Neutrophil (primary cell): ENCODE results near the gene ERMARD.

Experiments
- H3K27ac ChIP-seq: fragments of 200-600 bp; sonication (generic); 2 replicates; pipeline ENCODE4 v1.5.1; 2016; ENCODE audit warnings: mild to moderate bottlenecking, moderate library complexity
- H3K27me3 ChIP-seq: fragments of 200-600 bp; sonication (generic); 2 replicates; pipeline ENCODE4 v1.6.0; 2016; ENCODE audit warnings: mild to moderate bottlenecking
- H3K36me3 ChIP-seq: fragments of 200-600 bp; sonication (generic); 2 replicates; pipeline ENCODE4 v1.5.1; 2017
- H3K4me1 ChIP-seq, 2 experiments: fragments of 200-600 bp in 1 of 2; sonication (generic) in 1 of 2; 1 replicate in 1 of 2; 2 replicates in 1 of 2; pipeline versions ENCODE4 v1.5.1 to v1.6.1; 2013 to 2016; ENCODE audit warnings: low read depth in 1 of 2, low read length in 1 of 2, mild to moderate bottlenecking in 1 of 2, moderate library complexity in 1 of 2; ENCODE audit not compliant: control insufficient read depth in 1 of 2, insufficient read depth in 1 of 2
- H3K4me3 ChIP-seq, 2 experiments: fragments of 200-600 bp in 1 of 2; sonication (generic) in 1 of 2; 1 replicate in 1 of 2; 2 replicates in 1 of 2; pipeline ENCODE4 v1.5.1; 2013 to 2016; ENCODE audit warnings: low read depth in 1 of 2, low read length in 1 of 2, mild to moderate bottlenecking in 1 of 2, moderate library complexity in 1 of 2
- H3K9me3 ChIP-seq: fragments of 200-600 bp; sonication (generic); 2 replicates; pipeline ENCODE4 v1.5.1; 2016
- CTCF ChIP-seq: fragments of 200-600 bp; sonication (generic); IDR thresholded peaks from 2 replicates; pipeline ENCODE4 v1.5.1; 2016; ENCODE audit warnings: antibody characterized with exemption

The ERMARD gene

GRCh38 chr6:169800116-169800667 lies 48.8 kb downstream of the ERMARD start:
- no peaks in the 10 kb centered on the region for H3K36me3 ChIP-seq
- peaks cover 18 to 25% of the 10 kb centered on the region in 2 experiments for H3K4me1 ChIP-seq
- no peak overlapping the region for H3K4me3 ChIP-seq
- no peak overlapping the region for H3K27ac ChIP-seq
- H3K27me3 ChIP-seq = peaks cover 20% of the 10 kb centered on the region
- no peaks in the 10 kb centered on the region for H3K9me3 ChIP-seq
- TF ChIP-seq CTCF = no peak

GRCh38 chr6:169800668-169801395 lies 49.4 kb downstream of the ERMARD start:
- TF ChIP-seq CTCF = no peak
- Histone ChIP-seq H3K4me1 (peaks cover 12 to 18% of the 10 kb centered on the region in 2 experiments), H3K36me3 (no peaks in the 10 kb centered on the region), H3K27me3 (peaks cover 27% of the 10 kb centered on the region), H3K27ac (no peak overlapping the region), H3K4me3 (no peak overlapping the region), H3K9me3 (no peaks in the 10 kb centered on the region)

GRCh38 chr6:169801396-169802160 lies 50.2 kb downstream of the ERMARD start:
- Histone ChIP-seq H3K27me3 (peaks cover 33% of the 10 kb centered on the region), H3K27ac (no peak overlapping the region), H3K4me3 (no peak overlapping the region), H3K9me3 (no peaks in the 10 kb centered on the region), H3K4me1 (peaks cover 6 to 13% of the 10 kb centered on the region in 2 experiments), H3K36me3 (no peaks in the 10 kb centered on the region)
- no peak for TF ChIP-seq CTCF

GRCh38 chr6:169802790-169803189 lies 51.4 kb downstream of the ERMARD start:
- no peak for TF ChIP-seq CTCF
- H3K27ac ChIP-seq = no peak overlapping the region
- no peaks in the 10 kb centered on the region for H3K9me3 ChIP-seq
- H3K4me3 ChIP-seq = no peak overlapping the region
- peaks cover 6 to 13% of the 10 kb centered on the region in 2 experiments for H3K4me1 ChIP-seq
- no peaks in the 10 kb centered on the region for H3K36me3 ChIP-seq
- H3K27me3 ChIP-seq = peaks cover 33% of the 10 kb centered on the region

DNA sequence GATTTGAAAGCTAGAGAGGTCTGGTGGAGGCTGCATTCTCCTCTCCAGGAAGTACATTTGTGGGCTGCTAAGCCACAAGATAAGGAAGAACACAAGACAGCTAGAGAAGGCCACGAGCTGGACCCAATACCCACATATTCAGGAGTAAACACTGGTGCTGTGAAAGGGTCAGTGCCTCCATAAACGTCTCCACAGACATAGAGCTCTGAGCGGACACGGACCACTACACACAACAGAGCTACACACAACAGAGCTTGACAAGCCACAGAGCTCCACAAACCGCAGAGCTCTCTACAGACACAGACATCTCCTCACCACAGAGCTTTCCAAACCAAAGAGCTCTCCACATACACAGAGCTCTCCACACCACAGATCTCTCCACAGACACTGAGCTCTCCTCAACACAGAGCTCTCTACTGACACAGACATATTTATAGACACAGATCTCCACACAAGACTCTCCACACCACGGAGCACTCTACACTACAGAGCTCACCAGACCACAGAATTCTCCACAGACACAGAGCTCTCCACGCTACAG lies 51.9 kb downstream of the ERMARD start:
- no peak for TF ChIP-seq CTCF
- peaks cover 32% of the 10 kb centered on the region for H3K27me3 ChIP-seq

More for the DNA sequence above, 51.9 kb downstream of the ERMARD start:
- Histone ChIP-seq H3K36me3 (no peaks in the 10 kb centered on the region), H3K4me3 (no peak overlapping the region), H3K9me3 (no peaks in the 10 kb centered on the region), H3K27ac (no peak overlapping the region), H3K4me1 (peaks cover 6 to 13% of the 10 kb centered on the region in 2 experiments)
